Measurements from ENCODE around the gene BOLA2B.
"Not testable (repeated sequence)": the region's sequence is repeated elsewhere in the genome, so short reads cannot be mapped to it uniquely, and the experiment has no call there.

BOLA2B gene

GRCh38 chr16:30184096-30184890 is 9.2 kb downstream of the BOLA2B start:
- DNase-seq (ENCODE audit: low read depth in 2 of 2): peak; percentile 22 to 68

GRCh38 chr16:30183233-30184095 is 10.0 kb downstream of the BOLA2B start, which contains the start of gene CORO1A:
CORO1A (plus strand) TSS chr16:30183602; CDS start chr16:30185210, 1,608 bp downstream.
- peak; percentile 68 to 76 for DNase-seq (ENCODE audit: low read depth in 2 of 2)

- no peak for DNase-seq (ENCODE audit: low read depth in 2 of 2)
Observed at GRCh38 chr16:30180741-30181140, 12.7 kb downstream of the BOLA2B start.

DNA sequence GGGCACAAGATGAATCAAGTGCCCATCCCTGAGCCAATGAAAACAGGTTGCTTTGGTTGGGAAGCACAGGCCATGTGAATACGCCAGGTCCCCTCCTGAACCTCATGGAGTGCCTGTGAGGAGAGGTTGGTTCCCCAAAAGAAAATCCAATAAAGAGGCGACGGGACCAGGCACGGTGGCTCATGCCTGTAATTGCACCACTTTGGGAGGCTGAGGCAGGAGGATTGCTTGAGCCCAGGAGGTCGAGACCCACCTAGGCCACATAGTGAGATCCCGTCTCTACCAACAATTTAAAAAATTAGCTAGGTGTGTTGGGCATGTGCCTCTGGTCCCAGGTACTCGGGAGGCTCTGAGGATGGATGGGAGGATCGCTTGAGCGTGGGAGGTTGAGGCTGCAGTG is 13.5 kb downstream of the BOLA2B start:
- DNase-seq (ENCODE audit: low read depth in 2 of 2): no peak

- DNase-seq (ENCODE audit: low read depth in 2 of 2): no peak
Observed at GRCh38 chr16:30179195-30179594, 14.3 kb downstream of the BOLA2B start.

GRCh38 chr16:30176876-30177275 is 16.6 kb downstream of the BOLA2B start:
- not testable (repeated sequence) for DNase-seq (ENCODE audit: low read depth in 2 of 2)

- DNase-seq (ENCODE audit: low read depth in 2 of 2): no peak
Observed at GRCh38 chr16:30173054-30173453, 20.4 kb downstream of the BOLA2B start.

DNA sequence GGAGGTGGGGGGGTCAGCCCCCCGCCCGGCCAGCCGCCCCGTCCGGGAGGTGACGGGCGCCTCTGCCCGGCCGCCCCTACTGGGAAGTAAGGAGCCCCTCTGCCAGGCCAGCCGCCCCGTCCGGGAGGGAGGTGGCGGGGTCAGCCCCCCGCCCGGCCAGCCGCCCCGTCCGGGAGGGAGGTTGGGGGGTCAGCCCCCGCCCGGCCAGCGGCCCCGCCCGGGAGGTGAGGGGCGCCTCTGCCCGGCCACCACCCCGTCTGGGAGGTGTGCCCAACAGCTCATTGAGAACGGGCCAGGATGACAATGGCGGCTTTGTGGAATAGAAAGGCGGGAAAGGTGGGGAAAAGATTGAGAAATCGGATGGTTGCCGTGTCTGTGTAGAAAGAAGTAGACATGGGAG is 23.3 kb downstream of the BOLA2B start:
- not testable (repeated sequence) for DNase-seq (ENCODE audit: low read depth in 2 of 2)

DNA sequence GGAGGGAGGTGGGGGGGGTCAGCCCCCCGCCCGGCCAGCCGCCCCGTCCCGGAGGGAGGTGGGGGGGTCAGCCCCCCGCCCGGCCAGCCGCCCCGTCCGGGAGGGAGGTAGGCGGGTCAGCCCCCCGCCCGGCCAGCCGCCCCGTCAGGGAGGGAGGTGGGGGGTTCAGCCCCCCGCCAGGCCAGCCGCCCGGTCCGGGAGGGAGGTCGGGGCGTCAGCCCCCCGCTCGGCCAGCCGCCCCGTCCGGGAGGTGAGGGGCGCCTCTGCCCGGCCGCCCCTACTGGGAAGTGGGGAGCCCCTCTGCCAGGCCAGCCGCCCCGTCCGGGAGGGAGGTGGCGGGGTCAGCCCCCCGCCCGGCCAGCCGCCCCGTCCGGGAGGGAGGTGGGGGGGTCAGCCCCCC is 24.1 kb downstream of the BOLA2B start:
- not testable (repeated sequence) for DNase-seq (ENCODE audit: low read depth in 2 of 2)

- not testable (repeated sequence) for DNase-seq (ENCODE audit: low read depth in 2 of 2)
Observed at GRCh38 chr16:30168746-30169145, 24.7 kb downstream of the BOLA2B start.

- no peak for DNase-seq (ENCODE audit: low read depth in 2 of 2)
Observed at GRCh38 chr16:30166202-30166902, 27.1 kb downstream of the BOLA2B start.

DNA sequence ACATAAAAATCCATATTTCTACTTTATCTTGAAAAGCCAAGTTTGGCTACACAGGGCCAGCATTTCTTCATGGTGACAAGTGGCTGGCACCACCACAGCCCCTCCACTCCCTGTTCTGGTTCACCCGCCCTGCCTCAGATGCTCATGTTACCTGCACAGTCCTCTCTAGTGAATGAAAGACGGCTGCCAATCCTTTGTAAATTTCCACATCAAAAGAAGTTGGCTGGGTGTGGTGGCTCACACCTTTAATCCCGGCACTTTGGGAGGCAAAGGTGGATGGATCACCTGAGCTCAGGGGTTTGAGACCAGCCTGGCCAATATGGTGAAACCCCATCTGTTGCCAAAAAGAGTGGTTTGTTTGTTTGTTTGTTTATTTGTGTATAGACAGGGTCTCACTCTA is 29.9 kb downstream of the BOLA2B start:
- DNase-seq (ENCODE audit: low read depth in 2 of 2): no peak

- DNase-seq (ENCODE audit: low read depth in 2 of 2): no peak
Observed at GRCh38 chr16:30157214-30157613, 36.3 kb downstream of the BOLA2B start.

DNA sequence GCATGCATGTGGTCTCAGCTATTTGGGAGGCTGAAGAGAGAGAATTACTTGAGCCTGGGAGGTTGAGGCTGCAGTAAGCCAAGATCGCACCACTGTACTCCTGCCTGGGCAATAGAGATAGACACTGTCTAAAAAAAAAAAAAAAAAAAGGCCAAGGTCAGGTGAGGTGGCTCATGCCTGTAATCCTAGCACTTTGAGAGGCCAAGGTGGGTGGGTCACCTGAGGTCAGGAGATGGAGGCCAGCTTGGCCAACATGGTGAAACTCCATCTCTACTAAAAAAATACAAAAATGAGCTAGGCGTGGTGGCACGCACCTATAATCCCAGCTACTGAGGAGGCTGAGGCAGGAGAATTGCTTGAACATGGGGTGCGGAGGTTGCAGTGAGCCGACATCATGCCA is 38.3 kb downstream of the BOLA2B start:
- no peak for DNase-seq (ENCODE audit: low read depth in 2 of 2)

GRCh38 chr16:30152517-30152916 is 40.9 kb downstream of the BOLA2B start:
- no peak for DNase-seq (ENCODE audit: low read depth in 2 of 2)

GRCh38 chr16:30151091-30151490 is 42.4 kb downstream of the BOLA2B start:
- DNase-seq (ENCODE audit: low read depth in 2 of 2): no peak

- no peak for DNase-seq (ENCODE audit: low read depth in 2 of 2)
Observed at GRCh38 chr16:30149250-30149930, 44.1 kb downstream of the BOLA2B start.

GRCh38 chr16:30147843-30148510 is 45.5 kb downstream of the BOLA2B start:
- DNase-seq (ENCODE audit: low read depth in 2 of 2): no peak

DNA sequence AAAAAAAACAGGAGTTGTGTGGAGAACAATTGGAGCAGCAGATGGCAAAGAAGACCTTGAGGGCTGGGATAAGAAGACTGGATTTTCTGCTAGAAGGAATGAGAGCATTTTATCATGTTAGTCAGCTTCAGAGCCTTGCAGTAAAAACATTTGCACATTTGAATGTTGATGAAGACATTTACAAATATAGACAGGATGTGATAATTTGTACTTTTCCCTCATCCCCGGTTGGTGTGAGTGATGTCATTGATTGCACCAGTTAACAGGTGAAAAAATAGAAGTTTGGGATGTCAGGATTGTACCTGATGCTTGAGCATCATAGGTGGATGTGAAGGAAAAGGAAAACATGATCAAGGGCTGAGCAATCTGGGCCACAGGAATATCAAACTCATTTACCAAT is 47.8 kb downstream of the BOLA2B start:
- no peak for DNase-seq (ENCODE audit: low read depth in 2 of 2)

- no peak for DNase-seq (ENCODE audit: low read depth in 2 of 2)
Observed at GRCh38 chr16:30144917-30145316, 48.5 kb downstream of the BOLA2B start.

- no peak for DNase-seq (ENCODE audit: low read depth in 2 of 2)
Observed at GRCh38 chr16:30144017-30144416, 49.4 kb downstream of the BOLA2B start.
